Suprapubic skin (tissue), 4 donors: ENCODE data around the gene CMSS1.

Experiments
- EP300 ChIP-seq: sonication (generic); formaldehyde crosslinking; IDR thresholded peaks from one replicate; pipeline ENCODE4 v1.6.1; 2017; ENCODE audit warnings: antibody characterized with exemption
- POLR2AphosphoS5 ChIP-seq, 3 donors: sonication (generic); formaldehyde crosslinking; IDR thresholded peaks; one replicate each; pipeline ENCODE4 v1.6.1; 2017; ENCODE audit warnings: antibody characterized with exemption in 3 of 3
- TF ChIP-seq, protein P1 (sequence below), 2 donors: fragments of 200-600 bp in 1 of 2; fragments of 450-650 bp in 1 of 2; sonication (generic) in 1 of 2; IDR thresholded peaks; one replicate each; pipeline ENCODE4 v1.5.1; 2016 to 2019; ENCODE audit warnings: antibody characterized with exemption in 2 of 2, mild to moderate bottlenecking in 1 of 2, moderate library complexity in 1 of 2

- no peak for TF ChIP-seq EP300
- no peak for TF ChIP-seq POLR2AphosphoS5 (IDR thresholded peaks at IDR 0.05)
- TF ChIP-seq, protein P1, sequence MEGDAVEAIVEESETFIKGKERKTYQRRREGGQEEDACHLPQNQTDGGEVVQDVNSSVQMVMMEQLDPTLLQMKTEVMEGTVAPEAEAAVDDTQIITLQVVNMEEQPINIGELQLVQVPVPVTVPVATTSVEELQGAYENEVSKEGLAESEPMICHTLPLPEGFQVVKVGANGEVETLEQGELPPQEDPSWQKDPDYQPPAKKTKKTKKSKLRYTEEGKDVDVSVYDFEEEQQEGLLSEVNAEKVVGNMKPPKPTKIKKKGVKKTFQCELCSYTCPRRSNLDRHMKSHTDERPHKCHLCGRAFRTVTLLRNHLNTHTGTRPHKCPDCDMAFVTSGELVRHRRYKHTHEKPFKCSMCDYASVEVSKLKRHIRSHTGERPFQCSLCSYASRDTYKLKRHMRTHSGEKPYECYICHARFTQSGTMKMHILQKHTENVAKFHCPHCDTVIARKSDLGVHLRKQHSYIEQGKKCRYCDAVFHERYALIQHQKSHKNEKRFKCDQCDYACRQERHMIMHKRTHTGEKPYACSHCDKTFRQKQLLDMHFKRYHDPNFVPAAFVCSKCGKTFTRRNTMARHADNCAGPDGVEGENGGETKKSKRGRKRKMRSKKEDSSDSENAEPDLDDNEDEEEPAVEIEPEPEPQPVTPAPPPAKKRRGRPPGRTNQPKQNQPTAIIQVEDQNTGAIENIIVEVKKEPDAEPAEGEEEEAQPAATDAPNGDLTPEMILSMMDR (IDR thresholded peaks at IDR 0.05) = no peak
Measured at GRCh38 chr3:100029689-100030088, 212.0 kb downstream of the CMSS1 start.
